ENCODE results near the gene RFX4. TPM values are rescaled to one million over a fixed set of nuclear protein-coding genes. Genes with fewer than 3 reads are reported as not detected.

RFX4 gene
- total and polyA plus RNA-seq, 2 donors (not counting 3 experiments of a cell fraction or from before 2014, with no cell fraction given) = not detected

DNA sequence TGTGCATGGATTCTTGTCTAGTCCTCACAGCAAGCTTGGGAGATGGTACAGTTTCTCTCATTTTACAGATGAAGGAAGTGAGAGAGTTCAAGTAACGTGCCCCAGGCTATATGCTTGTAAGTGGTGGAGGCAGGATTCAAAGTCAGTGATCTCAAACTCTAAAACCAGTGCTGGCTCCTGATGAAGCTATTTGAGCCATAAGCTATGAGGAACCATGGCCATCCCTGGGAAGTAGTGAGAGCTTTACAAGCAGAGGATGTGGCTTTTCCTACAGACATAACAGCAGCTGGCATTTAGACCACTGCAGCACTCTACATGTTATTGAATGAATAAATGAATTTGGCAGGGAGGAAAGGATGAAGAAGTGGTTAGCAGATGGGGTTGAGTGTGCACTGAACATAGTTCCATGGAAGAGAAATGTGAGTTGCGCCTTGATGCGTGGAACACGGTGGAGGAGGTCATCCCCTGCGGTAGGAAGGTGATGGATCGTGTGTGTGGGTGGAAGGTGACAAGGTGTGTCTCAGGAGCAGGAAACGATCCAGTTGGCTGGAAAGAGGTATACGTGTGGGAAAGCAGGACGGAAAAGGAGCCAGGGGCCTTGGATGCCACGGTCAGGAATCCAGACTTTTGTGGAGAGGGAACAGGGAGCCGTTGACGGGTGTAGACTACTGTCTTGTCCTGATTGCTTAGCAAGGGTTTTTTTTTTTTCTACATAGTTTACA lies 65.2 kb downstream of the RFX4 start:
- BruUV-seq (replicated peaks) = no TSS peak

More for the DNA sequence above, 65.2 kb downstream of the RFX4 start:
- no peak overlapping the region for H3K9ac ChIP-seq (replicated peaks; ENCODE audit: extremely low read depth, insufficient read depth, low read length)
- dilution Hi-C loops (cut with MboI; ENCODE audit: extremely low pct_ligation_motif_present, low sequenced_read_pairs) = no loop called here
- FAIRE-seq = no peak
- no peak overlapping the region for H2AFZ ChIP-seq (ENCODE audit: low read depth, low read length)
- no peaks in the 10 kb centered on the region for H3K9me3 ChIP-seq (replicated peaks; ENCODE audit: control insufficient read depth, insufficient read depth, low read length)
- no peaks in the 10 kb centered on the region for H3K9me1 ChIP-seq (replicated peaks; ENCODE audit: control insufficient read depth, extremely low read depth, insufficient read depth, low read length)
- TF ChIP-seq POLR2A (IDR thresholded peaks at IDR 0.05; ENCODE audit: low read depth, low read length) (no peak), CTCF (IDR thresholded peaks at IDR 0.05; ENCODE audit: extremely low read depth in 1 of 2, insufficient read depth in 1 of 2, low read depth in 1 of 2, low read length in 2 of 2) (no peak), JUN (IDR thresholded peaks at IDR 0.05; ENCODE audit: borderline replicate concordance, insufficient read depth, insufficient read length, low read depth) (no peak), FOS (IDR thresholded peaks at IDR 0.05; ENCODE audit: borderline replicate concordance, insufficient read depth, low read length) (no peak), GATA2 (IDR thresholded peaks at IDR 0.05; ENCODE audit: insufficient read depth, insufficient read length, low read depth, low read length) (no peak)
- CTCF ChIA-PET = interaction anchor here (1.7 kb wide), 1 partner anchor 30 kb away, joined by 3 read pairs; no protein-coding TSS in a partner anchor
- intact Hi-C loops (cut with micrococcal nuclease) = no loop called here
- POLR2A ChIA-PET = no interaction called here
- H4K20me1 ChIP-seq (replicated peaks; ENCODE audit: control insufficient read depth, extremely low read depth, insufficient read depth, low read length) = no peaks in the 10 kb centered on the region
- no peak overlapping the region for H3K4me2 ChIP-seq (ENCODE audit: insufficient read depth, low read length)
- no peaks in the 10 kb centered on the region for H3K36me3 ChIP-seq (ENCODE audit: control insufficient read depth in 2 of 2, extremely low read depth in 1 of 2, insufficient read depth in 2 of 2, low read length in 2 of 2)
- H3K27me3 ChIP-seq (ENCODE audit: control insufficient read depth in 2 of 2, insufficient read depth in 2 of 2, low read length in 2 of 2) = no peaks in the 10 kb centered on the region
- no peak for DNase-seq (ENCODE audit: low read depth, low spot score)
- no peak overlapping the region for H3K27ac ChIP-seq (ENCODE audit: insufficient read depth, low read depth, low read length)
- no peak overlapping the region for H3K4me3 ChIP-seq (replicated peaks in 1 of 3; ENCODE audit: insufficient read depth in 1 of 3, low read depth in 1 of 3, low read length in 3 of 3)
- no peaks in the 10 kb centered on the region for H3K79me2 ChIP-seq (ENCODE audit: control insufficient read depth, insufficient read depth, low read length)
- no peaks in the 10 kb centered on the region for H3K4me1 ChIP-seq (ENCODE audit: control insufficient read depth, extremely low read depth, insufficient read depth, low read length)

All from endothelial cell of umbilical vein (primary cell).